Keratinocyte (primary cell): ENCODE results near the gene DEF6. TPM values are rescaled to one million over a fixed set of nuclear protein-coding genes. Genes with fewer than 3 reads are reported as not detected.

Source experiments
- DNase-seq: peaks from one replicate; pipeline ENCODE4 v3.0.0-alpha.2; 2011; ENCODE audit warnings: low read depth, missing footprints, low spot score
- FAIRE-seq: peaks from 2 replicates; lab custom pipeline; 2011; peaks lifted over from hg19 to GRCh38; lab: Jason Lieb, UNC
- H2AFZ ChIP-seq: 2 replicates; pipeline ENCODE4 v1.6.0; 2012; ENCODE audit warnings: low read length, control low read depth, inconsistent platforms; ENCODE audit not compliant: control insufficient read depth
- H3K27ac ChIP-seq: 2 replicates; pipeline ENCODE4 v1.5.1; 2011; ENCODE audit warnings: low read length; ENCODE audit not compliant: control insufficient read depth, insufficient read depth
- H3K27me3 ChIP-seq: 3 replicates; pipeline ENCODE4 v1.6.0; 2011; ENCODE audit warnings: low read length; ENCODE audit not compliant: control insufficient read depth, insufficient read depth; ENCODE audit errors: extremely low read depth
- H3K36me3 ChIP-seq, 2 experiments: 2 replicates in 1 of 2; 3 replicates in 1 of 2; pipeline ENCODE4 v1.5.1; 2011; ENCODE audit warnings: low read length in 2 of 2, mild to moderate bottlenecking in 1 of 2; ENCODE audit not compliant: control insufficient read depth in 2 of 2, insufficient read depth in 2 of 2; ENCODE audit errors: extremely low read depth in 1 of 2
- H3K4me1 ChIP-seq: 3 replicates; pipeline ENCODE4 v1.5.1; 2011; ENCODE audit warnings: low read length; ENCODE audit not compliant: control insufficient read depth, insufficient read depth; ENCODE audit errors: extremely low read depth
- H3K4me2 ChIP-seq: 3 replicates; pipeline ENCODE4 v1.6.0; 2011; ENCODE audit warnings: low read depth, low read length; ENCODE audit not compliant: control insufficient read depth, insufficient read depth; ENCODE audit errors: extremely low read depth
- H3K4me3 ChIP-seq, 3 experiments: fragments of 200-600 bp in 1 of 3; sonication (generic) in 1 of 3; 2 replicates in 2 of 3; 3 replicates in 1 of 3; pipeline ENCODE4 v1.5.1; 2011 to 2016; ENCODE audit warnings: low read length in 3 of 3, mild to moderate bottlenecking in 3 of 3, control low read depth in 2 of 3, inconsistent platforms in 1 of 3, low read depth in 1 of 3, mixed read lengths in 1 of 3, mixed run types in 1 of 3, moderate library complexity in 1 of 3; ENCODE audit not compliant: control insufficient read depth in 2 of 3, insufficient read depth in 2 of 3; ENCODE audit errors: extremely low read depth in 1 of 3
- H3K79me2 ChIP-seq: 2 replicates; pipeline ENCODE4 v1.6.0; 2012; ENCODE audit warnings: low read length; ENCODE audit not compliant: control insufficient read depth, insufficient read depth
- H3K9ac ChIP-seq: 3 replicates; pipeline ENCODE4 v1.6.0; 2011; ENCODE audit warnings: low read length; ENCODE audit not compliant: control insufficient read depth, insufficient read depth; ENCODE audit errors: extremely low read depth
- H3K9me1 ChIP-seq: 3 replicates; pipeline ENCODE4 v1.6.0; 2011; ENCODE audit warnings: low read length; ENCODE audit not compliant: control insufficient read depth, insufficient read depth; ENCODE audit errors: extremely low read depth
- H3K9me3 ChIP-seq: 2 replicates; pipeline ENCODE4 v1.5.1; 2012; ENCODE audit warnings: low read depth, low read length; ENCODE audit not compliant: control insufficient read depth
- H4K20me1 ChIP-seq: 3 replicates; pipeline ENCODE4 v1.6.0; 2011; ENCODE audit warnings: low read length; ENCODE audit not compliant: control insufficient read depth, insufficient read depth; ENCODE audit errors: extremely low read depth
- EZH2 ChIP-seq: IDR thresholded peaks from one replicate; pipeline ENCODE4 v1.6.1; 2012; ENCODE audit warnings: inconsistent platforms, mild to moderate bottlenecking, low read length, moderate library complexity
- dilution Hi-C: fragments of 300-500 bp; cut with MboI; formaldehyde crosslinking; loops from one replicate; pipeline ENCODE4 v1.7.0; 2020; ENCODE audit warnings: low sequenced_read_pairs; ENCODE audit not compliant: extremely low pct_ligation_motif_present
- polyA plus RNA-seq, 5 experiments: library from polyadenylated mRNA; depleted of rRNA in 3 of 5; stranded (reverse) in 3 of 5; stranded (forward) in 1 of 5; unstranded in 1 of 5; fragments of >200 nt; gene quantifications; 1 replicate in 1 of 5; 2 replicates in 3 of 5; 3 replicates in 1 of 5; pipeline versions ENCODE4 v1.2.1 to v1.2.3, GENCODE V29; 2011 to 2012; ENCODE audit warnings: missing spikeins in 2 of 5, low read depth in 1 of 5, low replicate concordance in 1 of 5
- TF ChIP-seq, protein P1 (sequence below), 3 experiments: IDR thresholded peaks in 1 of 3; conservative IDR thresholded peaks in 1 of 3; optimal IDR thresholded peaks in 1 of 3; 2 replicates in 2 of 3; 3 replicates in 1 of 3; pipeline versions ENCODE3 to v1.5.1; 2011; ENCODE audit warnings: low read length in 3 of 3, mild to moderate bottlenecking in 3 of 3, moderate library complexity in 2 of 3, control low read depth in 1 of 3, inconsistent platforms in 1 of 3; ENCODE audit not compliant: insufficient read depth in 2 of 3; ENCODE audit errors: extremely low read depth in 1 of 3

Gene DEF6
- polyA plus RNA-seq, 1 donor (not counting 4 experiments of a cell fraction or from before 2014, with no cell fraction given) = 17.3 TPM

DNA sequence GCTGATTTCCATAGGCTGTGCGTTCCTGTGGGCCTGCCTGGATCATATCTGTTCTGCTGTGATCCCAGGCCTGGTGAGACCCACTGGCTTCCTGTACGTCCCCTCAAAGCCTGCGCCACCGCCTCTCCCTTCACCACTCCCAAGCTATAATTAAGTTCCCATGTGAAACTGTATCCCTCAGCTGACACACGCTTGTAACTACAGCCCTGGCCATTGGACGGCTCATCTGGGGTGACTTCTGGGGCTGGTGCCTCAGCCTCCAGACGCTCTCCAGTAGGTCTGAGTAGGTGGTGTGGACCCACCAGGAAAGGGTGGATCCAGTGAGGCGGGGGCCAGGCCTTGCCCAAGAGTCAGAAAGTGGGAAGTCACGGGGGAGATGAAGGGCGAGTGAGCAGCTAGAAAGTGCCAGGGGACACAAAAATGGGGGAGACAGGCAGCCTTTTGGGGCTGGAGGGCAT lies 65.7 kb downstream of the DEF6 start:
- H2AFZ ChIP-seq = no peak overlapping the region
- peaks cover 20% of the 10 kb centered on the region for H3K4me1 ChIP-seq
- H3K27me3 ChIP-seq = no peaks in the 10 kb centered on the region
- TF ChIP-seq, protein P1, sequence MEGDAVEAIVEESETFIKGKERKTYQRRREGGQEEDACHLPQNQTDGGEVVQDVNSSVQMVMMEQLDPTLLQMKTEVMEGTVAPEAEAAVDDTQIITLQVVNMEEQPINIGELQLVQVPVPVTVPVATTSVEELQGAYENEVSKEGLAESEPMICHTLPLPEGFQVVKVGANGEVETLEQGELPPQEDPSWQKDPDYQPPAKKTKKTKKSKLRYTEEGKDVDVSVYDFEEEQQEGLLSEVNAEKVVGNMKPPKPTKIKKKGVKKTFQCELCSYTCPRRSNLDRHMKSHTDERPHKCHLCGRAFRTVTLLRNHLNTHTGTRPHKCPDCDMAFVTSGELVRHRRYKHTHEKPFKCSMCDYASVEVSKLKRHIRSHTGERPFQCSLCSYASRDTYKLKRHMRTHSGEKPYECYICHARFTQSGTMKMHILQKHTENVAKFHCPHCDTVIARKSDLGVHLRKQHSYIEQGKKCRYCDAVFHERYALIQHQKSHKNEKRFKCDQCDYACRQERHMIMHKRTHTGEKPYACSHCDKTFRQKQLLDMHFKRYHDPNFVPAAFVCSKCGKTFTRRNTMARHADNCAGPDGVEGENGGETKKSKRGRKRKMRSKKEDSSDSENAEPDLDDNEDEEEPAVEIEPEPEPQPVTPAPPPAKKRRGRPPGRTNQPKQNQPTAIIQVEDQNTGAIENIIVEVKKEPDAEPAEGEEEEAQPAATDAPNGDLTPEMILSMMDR (optimal IDR thresholded peaks at IDR 0.05 in 1 of 3, IDR thresholded peaks at IDR 0.05 in 1 of 3, conservative IDR thresholded peaks at IDR 0.05 in 1 of 3; ENCODE audit: extremely low read depth in 1 of 3, insufficient read depth in 2 of 3, low read length in 3 of 3) = no peak
- TF ChIP-seq EZH2 = no peak
- H3K36me3 ChIP-seq = peaks cover 0 to 1% of the 10 kb centered on the region in 2 experiments
- H3K4me2 ChIP-seq = no peak overlapping the region
- no peaks in the 10 kb centered on the region for H3K9me3 ChIP-seq
- DNase-seq = no peak
- H3K9ac ChIP-seq = no peak overlapping the region
- H4K20me1 ChIP-seq = no peaks in the 10 kb centered on the region
- no peak for FAIRE-seq
- H3K9me1 ChIP-seq = peaks cover 4% of the 10 kb centered on the region
- dilution Hi-C loops = no loop called here
- H3K4me3 ChIP-seq = no peak overlapping the region
- peaks cover 10% of the 10 kb centered on the region for H3K79me2 ChIP-seq
- H3K27ac ChIP-seq = no peak overlapping the region

DNA sequence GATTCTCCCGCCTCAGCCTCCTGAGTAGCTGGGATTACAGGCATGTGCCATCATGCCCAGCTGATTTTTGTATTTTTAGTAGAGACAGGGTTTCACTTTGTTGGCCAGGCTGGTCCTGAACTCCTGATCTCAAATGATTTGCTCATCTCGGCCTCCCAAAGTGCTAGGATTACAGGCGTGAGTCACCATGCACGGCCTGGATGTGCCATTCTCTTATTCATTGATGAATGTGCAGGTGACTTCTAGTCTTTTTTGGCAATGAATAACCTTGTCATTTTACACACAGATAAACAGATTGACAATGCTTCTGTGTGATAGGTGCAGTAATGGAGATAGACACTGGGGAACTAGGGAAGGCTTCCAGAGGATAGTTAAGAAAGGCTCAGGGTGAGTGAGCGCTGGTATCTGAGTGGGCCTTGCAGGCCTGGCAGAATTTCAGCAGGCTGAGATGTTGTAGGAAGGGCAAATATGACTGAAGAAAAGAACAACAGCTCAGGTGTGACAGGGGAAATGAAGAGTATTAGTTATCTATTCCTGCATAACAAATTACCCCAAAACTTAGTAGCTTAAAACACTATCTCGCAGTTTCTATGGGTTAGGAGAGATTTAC lies 68.1 kb downstream of the DEF6 start:
- H2AFZ ChIP-seq = no peak overlapping the region
- peaks cover 28% of the 10 kb centered on the region for H3K4me1 ChIP-seq
- peaks cover 12% of the 10 kb centered on the region for H3K79me2 ChIP-seq
- FAIRE-seq (no peak), DNase-seq (no peak)
- no peak overlapping the region for H3K4me2 ChIP-seq
- no peak overlapping the region for H3K4me3 ChIP-seq
- no peak overlapping the region for H3K27ac ChIP-seq
- no peaks in the 10 kb centered on the region for H4K20me1 ChIP-seq
- H3K9me3 ChIP-seq = no peaks in the 10 kb centered on the region
- no peaks in the 10 kb centered on the region for H3K27me3 ChIP-seq
- peaks cover 4% of the 10 kb centered on the region for H3K9me1 ChIP-seq
- no peaks in the 10 kb centered on the region for H3K36me3 ChIP-seq
- dilution Hi-C loops = no loop called here
- no peak for TF ChIP-seq EZH2
- TF ChIP-seq, protein P1 (optimal IDR thresholded peaks at IDR 0.05 in 1 of 3, IDR thresholded peaks at IDR 0.05 in 1 of 3, conservative IDR thresholded peaks at IDR 0.05 in 1 of 3; ENCODE audit: extremely low read depth in 1 of 3, insufficient read depth in 2 of 3, low read length in 3 of 3) = no peak
- no peak overlapping the region for H3K9ac ChIP-seq
